ENCODE results near the gene RPS6KA2. TPM values are rescaled to one million over a fixed set of nuclear protein-coding genes. Genes with fewer than 3 reads are reported as not detected.

Gene RPS6KA2
- total RNA-seq, 1 experiment from 2014 or later: 18.5 TPM

DNA sequence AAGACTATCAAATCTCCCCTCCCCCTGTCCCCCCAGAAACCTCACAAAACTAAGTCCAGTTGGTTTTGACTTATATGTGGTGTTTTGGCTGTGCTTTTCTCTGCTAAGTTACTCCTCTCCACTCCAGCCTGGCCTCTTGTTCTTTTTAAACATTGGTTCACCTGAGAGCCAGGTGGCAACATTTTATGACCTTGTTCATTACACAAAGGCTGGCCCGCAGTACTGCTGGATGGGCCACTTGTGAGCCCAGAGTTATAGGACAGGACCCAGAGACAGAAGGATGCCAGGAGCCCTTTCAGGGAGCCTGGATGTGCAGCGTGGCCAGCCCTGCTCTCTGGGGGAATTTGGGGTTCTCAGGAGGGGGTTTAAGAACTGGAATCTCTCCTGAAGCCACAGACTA is 130.6 kb downstream of the RPS6KA2 start:
- ChIA-PET CTCF (no interaction called here), POLR2A (ENCODE audit: unreplicated experiment) (no interaction called here)
- intact Hi-C loops (cut with micrococcal nuclease; ENCODE audit: unreplicated experiment): no loop called here
- H3K4me2 ChIP-seq: no peak overlapping the region
- no peaks in the 10 kb centered on the region for H3K79me2 ChIP-seq (ENCODE audit: low read depth)
- no peak overlapping the region for H3K27ac ChIP-seq
- H3K36me3 ChIP-seq (ENCODE audit: low read depth): no peaks in the 10 kb centered on the region
- TF ChIP-seq, protein P1, sequence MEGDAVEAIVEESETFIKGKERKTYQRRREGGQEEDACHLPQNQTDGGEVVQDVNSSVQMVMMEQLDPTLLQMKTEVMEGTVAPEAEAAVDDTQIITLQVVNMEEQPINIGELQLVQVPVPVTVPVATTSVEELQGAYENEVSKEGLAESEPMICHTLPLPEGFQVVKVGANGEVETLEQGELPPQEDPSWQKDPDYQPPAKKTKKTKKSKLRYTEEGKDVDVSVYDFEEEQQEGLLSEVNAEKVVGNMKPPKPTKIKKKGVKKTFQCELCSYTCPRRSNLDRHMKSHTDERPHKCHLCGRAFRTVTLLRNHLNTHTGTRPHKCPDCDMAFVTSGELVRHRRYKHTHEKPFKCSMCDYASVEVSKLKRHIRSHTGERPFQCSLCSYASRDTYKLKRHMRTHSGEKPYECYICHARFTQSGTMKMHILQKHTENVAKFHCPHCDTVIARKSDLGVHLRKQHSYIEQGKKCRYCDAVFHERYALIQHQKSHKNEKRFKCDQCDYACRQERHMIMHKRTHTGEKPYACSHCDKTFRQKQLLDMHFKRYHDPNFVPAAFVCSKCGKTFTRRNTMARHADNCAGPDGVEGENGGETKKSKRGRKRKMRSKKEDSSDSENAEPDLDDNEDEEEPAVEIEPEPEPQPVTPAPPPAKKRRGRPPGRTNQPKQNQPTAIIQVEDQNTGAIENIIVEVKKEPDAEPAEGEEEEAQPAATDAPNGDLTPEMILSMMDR (conservative IDR thresholded peaks at IDR 0.05): no peak
- no peak for TF ChIP-seq EZH2 (IDR thresholded peaks at IDR 0.05; ENCODE audit: low read depth)
- no peaks in the 10 kb centered on the region for H4K20me1 ChIP-seq (ENCODE audit: insufficient read depth)
- no peak overlapping the region for H2AFZ ChIP-seq
- BruUV-seq (replicated peaks): no TSS peak
- H3F3A ChIP-seq (ENCODE audit: insufficient read depth, low read depth): no peaks in the 10 kb centered on the region
- no peaks in the 10 kb centered on the region for H3K9me2 ChIP-seq (ENCODE audit: insufficient read depth)
- no peaks in the 10 kb centered on the region for H3K9me3 ChIP-seq (ENCODE audit: insufficient read depth, low read depth)
- H3K4me3 ChIP-seq: no peak overlapping the region
- no peaks in the 10 kb centered on the region for H3K27me3 ChIP-seq (ENCODE audit: insufficient read depth, low read depth)
- no peak for DNase-seq
- H3K4me1 ChIP-seq (replicated peaks; ENCODE audit: insufficient read depth): no peaks in the 10 kb centered on the region

- BruUV-seq (replicated peaks): no TSS peak
Measured at GRCh38 chr6:166495487-166496314, 131.3 kb downstream of the RPS6KA2 start.

DNA sequence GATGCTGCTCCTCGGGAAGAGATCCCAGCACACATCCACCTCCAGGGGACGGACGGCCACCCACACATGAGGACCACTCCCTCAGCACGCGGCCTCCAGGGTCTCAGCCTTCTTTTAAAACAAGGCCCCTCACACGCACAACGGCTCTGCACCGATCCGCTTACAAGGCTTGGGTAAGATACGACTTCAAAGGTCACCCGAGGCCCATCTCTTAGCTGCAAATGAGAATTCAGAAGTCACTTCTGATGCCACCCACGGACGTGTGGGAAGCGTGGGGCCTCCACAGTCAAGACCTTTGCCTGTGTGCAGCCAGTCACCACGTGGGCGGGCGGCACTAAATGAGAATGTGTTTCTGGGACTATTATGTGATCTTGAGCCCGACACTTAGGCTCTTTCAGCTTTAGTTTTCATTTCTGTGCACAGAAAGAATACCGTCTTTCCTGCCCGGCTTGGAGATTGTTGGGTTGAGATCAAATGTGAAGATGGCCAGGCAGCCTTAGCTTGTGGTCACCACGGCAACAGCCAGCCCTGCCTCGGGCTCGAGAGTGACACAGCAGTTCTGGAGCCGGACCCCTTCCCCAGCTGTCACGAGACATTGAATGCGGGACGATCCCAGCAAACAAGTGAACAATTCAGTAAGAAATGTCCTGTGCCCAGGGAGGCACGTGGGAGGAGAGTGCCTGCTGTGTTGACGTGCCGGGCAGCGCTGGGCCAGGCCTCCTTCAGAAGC is 132.1 kb downstream of the RPS6KA2 start:
- Histone ChIP-seq H3K79me2 (ENCODE audit: low read depth) (no peaks in the 10 kb centered on the region), H3K36me3 (ENCODE audit: low read depth) (no peaks in the 10 kb centered on the region), H3K27me3 (ENCODE audit: insufficient read depth, low read depth) (no peaks in the 10 kb centered on the region), H3K4me3 (no peak overlapping the region), H3K27ac (no peak overlapping the region), H3K4me2 (no peak overlapping the region), H4K20me1 (ENCODE audit: insufficient read depth) (no peaks in the 10 kb centered on the region), H3K4me1 (replicated peaks; ENCODE audit: insufficient read depth) (no peaks in the 10 kb centered on the region), H3F3A (ENCODE audit: insufficient read depth, low read depth) (no peaks in the 10 kb centered on the region), H2AFZ (no peak overlapping the region), H3K9me3 (ENCODE audit: insufficient read depth, low read depth) (no peaks in the 10 kb centered on the region), H3K9me2 (ENCODE audit: insufficient read depth) (no peaks in the 10 kb centered on the region)
- BruUV-seq (replicated peaks): no TSS peak
- DNase-seq: no peak
- intact Hi-C loops (cut with micrococcal nuclease; ENCODE audit: unreplicated experiment): no loop called here
- TF ChIP-seq, protein P1 (conservative IDR thresholded peaks at IDR 0.05): no peak
- TF ChIP-seq EZH2 (IDR thresholded peaks at IDR 0.05; ENCODE audit: low read depth): no peak
- ChIA-PET CTCF (no interaction called here), POLR2A (ENCODE audit: unreplicated experiment) (no interaction called here)

More at GRCh38 chr6:166495487-166496314, 131.3 kb downstream of the RPS6KA2 start:
- Histone ChIP-seq H4K20me1 (ENCODE audit: insufficient read depth) (no peaks in the 10 kb centered on the region), H3K79me2 (ENCODE audit: low read depth) (no peaks in the 10 kb centered on the region), H3F3A (ENCODE audit: insufficient read depth, low read depth) (no peaks in the 10 kb centered on the region), H3K4me2 (no peak overlapping the region), H3K27me3 (ENCODE audit: insufficient read depth, low read depth) (no peaks in the 10 kb centered on the region), H3K27ac (no peak overlapping the region), H3K36me3 (ENCODE audit: low read depth) (no peaks in the 10 kb centered on the region), H3K9me3 (ENCODE audit: insufficient read depth, low read depth) (no peaks in the 10 kb centered on the region), H3K9me2 (ENCODE audit: insufficient read depth) (no peaks in the 10 kb centered on the region), H3K4me3 (no peak overlapping the region), H3K4me1 (replicated peaks; ENCODE audit: insufficient read depth) (no peaks in the 10 kb centered on the region), H2AFZ (no peak overlapping the region)
- intact Hi-C loops (cut with micrococcal nuclease; ENCODE audit: unreplicated experiment): no loop called here
- ChIA-PET CTCF (no interaction called here), POLR2A (ENCODE audit: unreplicated experiment) (no interaction called here)
- TF ChIP-seq, protein P1 (conservative IDR thresholded peaks at IDR 0.05): no peak
- no peak for TF ChIP-seq EZH2 (IDR thresholded peaks at IDR 0.05; ENCODE audit: low read depth)
- no peak for DNase-seq
